AG08395 (cell line): ENCODE data around the gene FREM2.

ENCODE experiments used
- DNase-seq: peaks from one replicate; pipeline ENCODE4 v3.0.0; 2012; ENCODE audit warnings: mixed read lengths, low spot score

FREM2 gene

GRCh38 chr13:38758277-38758676, 71.4 kb downstream of the FREM2 start:
- DNase-seq, result no peak

GRCh38 chr13:38759390-38759789, 72.5 kb downstream of the FREM2 start:
- DNase-seq, result no peak

DNA sequence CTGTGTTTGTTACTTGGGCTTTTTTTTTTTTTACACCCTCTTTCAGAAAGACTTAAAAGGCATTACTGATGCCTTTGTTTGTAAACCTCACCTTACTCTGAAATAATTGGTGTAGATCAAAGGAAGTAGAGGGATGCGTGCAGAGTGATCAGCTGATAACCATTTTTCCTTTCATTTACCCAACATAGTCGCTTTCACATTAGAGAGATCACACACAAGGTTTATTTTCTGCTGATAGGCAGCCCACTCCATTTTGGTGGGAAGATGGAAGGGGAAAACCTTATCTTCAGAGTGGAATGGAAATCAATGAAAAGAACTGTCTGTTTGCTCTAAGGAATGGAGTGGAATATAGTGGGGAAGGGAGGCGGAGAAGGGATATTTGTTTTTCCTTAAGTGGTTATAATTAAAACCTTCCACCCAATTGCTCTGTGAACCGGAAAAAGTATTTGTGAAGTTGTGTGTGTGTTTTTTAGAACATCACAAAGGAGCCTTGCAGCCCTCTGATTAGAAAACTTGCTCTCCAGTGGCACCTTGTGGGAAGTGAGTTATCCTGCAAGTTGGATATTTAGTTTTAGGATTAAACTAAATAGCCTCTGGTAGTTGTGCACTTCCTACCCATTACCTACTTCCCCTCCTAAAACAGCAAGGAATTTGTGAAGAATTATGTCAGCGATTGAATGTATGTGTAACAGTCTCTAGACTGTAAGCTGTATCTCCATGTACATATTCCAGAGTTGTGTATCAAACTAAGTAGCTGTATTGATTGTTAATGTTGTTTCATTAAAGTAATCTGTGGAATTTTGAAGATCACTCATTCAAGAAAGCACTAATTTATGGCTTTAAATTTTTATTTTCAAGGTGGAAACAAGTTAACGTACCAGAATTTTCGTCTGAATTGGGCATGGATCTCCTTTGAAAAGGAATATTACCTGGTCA, 76.8 kb downstream of the FREM2 start:
- peak; percentile 8 for DNase-seq

DNA sequence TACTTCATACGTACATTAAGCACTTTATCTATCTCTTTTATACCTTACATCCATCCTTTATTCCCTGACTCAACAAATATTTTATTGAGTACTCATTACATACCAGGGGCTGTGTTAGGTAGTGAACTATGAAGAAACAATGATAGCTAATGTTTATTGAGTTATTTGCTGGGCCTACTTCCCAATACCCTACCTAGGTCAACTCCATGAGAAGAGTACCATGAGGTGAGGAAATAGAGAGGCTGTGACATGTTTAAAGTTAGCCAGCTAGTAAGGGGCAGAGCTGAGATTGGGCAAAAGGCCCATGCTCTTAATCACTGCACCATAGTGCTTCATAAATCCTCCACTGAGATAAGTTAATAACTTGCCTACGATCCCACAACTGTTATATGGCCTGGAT, 79.9 kb downstream of the FREM2 start:
- DNase-seq, result no peak

GRCh38 chr13:38767506-38768265, 80.8 kb downstream of the FREM2 start:
- no peak for DNase-seq

GRCh38 chr13:38769526-38769925, 82.6 kb downstream of the FREM2 start:
- DNase-seq, result no peak

DNA sequence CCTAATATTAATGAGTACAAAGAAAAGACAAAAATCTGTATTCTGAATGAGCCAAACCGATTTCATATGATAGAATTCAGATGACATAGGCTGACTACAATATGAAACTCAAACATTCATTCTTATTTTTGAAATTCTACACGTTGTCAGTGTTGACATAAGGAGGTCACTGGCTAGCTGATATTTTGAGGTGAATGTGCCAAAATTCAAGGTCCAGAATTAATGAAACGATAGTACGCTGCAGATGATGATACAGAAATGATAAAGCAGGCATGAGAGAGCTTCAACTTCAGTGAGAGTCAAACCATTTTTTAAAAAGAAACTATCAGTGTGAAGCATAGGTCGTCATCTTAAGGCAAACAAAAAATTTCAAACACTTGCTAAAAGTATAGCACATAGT, 88.2 kb downstream of the FREM2 start:
- DNase-seq, result no peak

- no peak for DNase-seq
Measured at GRCh38 chr13:38777347-38778119, 90.7 kb downstream of the FREM2 start.

DNA sequence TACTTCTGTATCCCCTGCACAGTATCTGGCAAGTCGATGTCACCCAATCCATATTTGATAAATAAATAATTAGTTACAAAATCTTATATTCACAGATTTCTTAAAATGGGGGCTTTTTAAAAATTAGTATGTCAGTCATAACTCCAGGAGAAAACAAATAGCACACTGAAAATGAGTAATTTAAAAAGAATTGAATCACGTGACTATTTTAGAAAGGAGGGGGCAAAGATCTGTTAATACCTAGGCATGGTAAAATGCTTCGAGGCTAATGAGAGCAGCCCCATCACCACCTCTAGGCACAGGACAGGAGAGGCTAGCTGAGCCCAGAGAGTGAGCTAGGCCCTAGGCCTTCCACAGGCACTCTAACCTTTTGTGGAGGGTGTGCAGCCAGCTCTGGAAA, 94.7 kb downstream of the FREM2 start:
- DNase-seq, result no peak

DNA sequence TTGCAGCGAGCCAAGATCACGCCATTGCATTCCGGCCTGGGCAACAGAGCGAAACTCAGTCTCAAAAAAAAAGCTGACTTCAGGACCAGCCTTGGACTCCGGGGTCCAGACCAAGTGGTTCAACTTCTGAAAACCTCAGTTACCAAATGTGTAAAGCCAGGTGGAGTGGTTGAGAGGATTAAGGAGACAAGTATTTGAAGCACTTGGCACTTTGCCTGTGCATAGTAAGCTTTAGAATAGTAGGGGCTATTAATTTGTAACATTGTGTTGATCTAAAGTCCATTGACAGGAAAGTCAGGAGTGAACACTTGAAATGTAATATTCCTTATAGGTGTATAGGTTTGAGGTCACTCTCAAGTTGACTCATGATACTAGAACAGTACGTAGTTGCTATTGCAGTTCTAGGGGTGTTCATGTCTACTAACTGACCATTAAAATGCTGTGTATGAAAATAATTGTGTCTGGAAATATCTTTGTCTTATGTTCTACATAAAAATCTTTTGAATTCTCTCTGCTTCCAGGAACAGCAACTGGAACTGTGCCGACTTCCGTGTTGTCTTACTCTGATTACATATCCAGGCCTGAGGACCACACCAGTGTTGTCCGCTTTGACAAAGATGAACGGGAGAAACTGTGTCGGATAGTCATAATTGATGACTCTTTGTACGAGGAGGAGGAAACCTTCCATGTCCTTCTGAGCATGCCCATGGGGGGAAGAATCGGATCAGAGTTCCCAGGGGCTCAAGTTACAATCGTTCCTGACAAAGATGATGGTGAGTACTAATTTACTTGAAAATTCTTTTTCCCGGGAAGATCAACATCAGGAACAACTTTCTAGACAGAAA, 97.4 kb downstream of the FREM2 start:
- DNase-seq, result no peak

DNA sequence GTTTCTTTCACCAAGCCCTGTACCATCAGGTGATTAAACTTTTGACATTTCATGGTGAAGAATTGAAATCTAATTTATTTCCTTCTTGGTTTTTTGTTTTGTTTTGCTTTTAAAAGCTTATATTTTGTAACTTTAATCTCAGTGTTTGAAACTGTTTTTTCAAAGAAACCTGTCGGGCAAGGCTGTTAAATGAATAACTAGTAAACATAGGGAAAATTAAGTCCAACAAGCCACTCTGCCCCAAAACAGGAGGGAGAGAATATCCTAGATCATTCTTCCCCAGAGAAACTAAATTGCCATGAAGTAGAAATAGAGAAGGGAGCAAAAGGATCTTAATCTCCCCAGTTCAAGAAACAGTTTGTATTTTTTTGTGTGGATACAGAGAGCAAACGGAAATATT, 98.2 kb downstream of the FREM2 start:
- no peak for DNase-seq

- DNase-seq, result no peak
Measured at GRCh38 chr13:38785490-38785889, 98.6 kb downstream of the FREM2 start.

DNA sequence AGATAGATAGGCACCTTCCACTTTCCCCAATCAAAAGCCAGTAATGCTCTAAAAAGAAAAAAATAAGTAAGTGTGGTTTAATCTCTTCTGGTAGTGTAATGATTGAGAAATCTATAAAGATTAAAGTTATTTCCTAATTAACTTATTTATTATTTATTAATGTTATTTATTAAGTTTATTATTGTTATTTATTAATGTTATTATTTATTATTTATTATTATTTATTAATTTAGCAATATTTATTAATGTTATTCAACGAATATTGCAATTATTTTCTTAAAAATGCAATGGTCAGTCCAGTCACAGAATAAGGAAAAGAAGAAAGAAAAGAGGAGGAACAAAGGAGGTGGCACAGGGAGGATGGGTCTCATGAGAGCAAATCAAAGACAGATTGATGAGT, 100.7 kb downstream of the FREM2 start:
- DNase-seq, result no peak

DNA sequence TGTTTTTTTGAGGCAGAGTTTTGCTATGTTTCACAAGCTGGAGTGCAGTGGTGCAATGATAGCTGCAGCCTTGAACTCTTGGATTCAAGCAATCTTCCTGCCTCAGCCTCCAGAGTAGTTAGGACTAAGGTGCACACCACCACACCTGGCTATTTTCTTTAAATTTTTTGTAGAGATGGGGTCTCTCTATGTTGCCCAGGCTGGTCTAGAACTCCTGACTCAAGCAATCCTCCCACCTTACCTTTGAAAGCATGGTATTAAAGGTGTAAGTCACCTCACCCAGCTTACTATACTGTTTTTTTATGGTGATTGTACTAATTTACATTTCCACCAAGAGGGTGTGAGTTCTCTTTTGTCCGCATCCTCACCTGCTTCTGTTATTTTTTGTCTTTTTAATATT, 110.0 kb downstream of the FREM2 start:
- no peak for DNase-seq

GRCh38 chr13:38803531-38803930, 116.7 kb downstream of the FREM2 start:
- no peak for DNase-seq

DNA sequence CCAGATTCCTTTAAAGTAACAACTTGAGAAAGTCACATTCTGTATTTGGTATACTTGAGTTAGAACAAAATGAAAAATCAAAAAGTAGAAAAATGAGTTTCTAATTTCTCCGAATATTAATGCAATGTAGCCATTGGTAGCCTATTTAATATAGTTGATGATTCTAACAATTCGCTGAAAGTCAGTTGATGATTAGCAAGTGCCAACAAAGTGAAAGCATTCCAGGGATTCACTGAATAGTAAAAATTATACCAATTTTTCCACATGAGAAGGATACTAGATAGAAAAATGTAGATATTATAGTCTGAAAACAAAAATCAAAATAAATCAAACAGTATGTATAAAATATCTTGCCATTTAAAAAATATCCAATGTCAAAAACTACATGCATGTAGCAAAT, 117.2 kb downstream of the FREM2 start:
- DNase-seq, result no peak

DNA sequence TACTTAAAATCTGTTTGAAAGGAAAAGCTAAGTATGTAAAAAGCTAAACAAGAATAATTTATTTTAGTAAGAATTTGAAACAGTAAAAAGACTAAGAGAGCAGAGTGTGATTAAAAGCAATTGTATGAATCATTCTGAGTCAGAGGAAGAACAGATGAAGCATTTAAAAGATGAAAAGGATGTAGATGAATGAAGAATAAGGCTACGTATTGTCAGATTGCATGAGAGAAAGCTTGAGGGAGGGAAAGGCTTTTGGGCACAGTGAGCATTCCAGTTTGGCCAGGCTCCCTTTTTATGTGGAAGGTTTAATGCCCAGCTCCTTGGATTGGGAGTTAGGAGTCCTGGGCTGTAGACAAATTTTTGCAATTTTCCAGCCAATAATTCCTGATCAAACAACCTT, 117.7 kb downstream of the FREM2 start:
- DNase-seq, result no peak

GRCh38 chr13:38814331-38814730, 127.5 kb downstream of the FREM2 start:
- DNase-seq, result no peak

- DNase-seq, result no peak
Measured at GRCh38 chr13:38819053-38819452, 132.2 kb downstream of the FREM2 start.

DNA sequence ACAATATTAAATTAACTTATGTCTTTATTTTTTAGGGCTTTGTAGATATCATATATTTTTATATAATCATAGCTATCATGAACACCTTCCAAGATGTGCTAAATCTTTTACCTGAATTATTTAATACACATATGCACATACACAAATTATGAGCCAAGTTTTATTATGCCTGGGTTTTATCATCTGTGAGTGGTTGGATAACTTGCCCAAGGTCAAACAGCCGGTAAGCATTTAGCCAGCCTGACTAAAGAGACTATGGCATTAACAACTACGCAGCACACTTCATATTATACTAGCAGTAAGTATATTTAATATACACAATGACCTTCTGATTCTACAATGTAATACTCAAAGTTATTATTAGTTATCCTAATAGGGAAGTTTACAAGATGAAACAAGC, 132.7 kb downstream of the FREM2 start:
- DNase-seq, result no peak

DNA sequence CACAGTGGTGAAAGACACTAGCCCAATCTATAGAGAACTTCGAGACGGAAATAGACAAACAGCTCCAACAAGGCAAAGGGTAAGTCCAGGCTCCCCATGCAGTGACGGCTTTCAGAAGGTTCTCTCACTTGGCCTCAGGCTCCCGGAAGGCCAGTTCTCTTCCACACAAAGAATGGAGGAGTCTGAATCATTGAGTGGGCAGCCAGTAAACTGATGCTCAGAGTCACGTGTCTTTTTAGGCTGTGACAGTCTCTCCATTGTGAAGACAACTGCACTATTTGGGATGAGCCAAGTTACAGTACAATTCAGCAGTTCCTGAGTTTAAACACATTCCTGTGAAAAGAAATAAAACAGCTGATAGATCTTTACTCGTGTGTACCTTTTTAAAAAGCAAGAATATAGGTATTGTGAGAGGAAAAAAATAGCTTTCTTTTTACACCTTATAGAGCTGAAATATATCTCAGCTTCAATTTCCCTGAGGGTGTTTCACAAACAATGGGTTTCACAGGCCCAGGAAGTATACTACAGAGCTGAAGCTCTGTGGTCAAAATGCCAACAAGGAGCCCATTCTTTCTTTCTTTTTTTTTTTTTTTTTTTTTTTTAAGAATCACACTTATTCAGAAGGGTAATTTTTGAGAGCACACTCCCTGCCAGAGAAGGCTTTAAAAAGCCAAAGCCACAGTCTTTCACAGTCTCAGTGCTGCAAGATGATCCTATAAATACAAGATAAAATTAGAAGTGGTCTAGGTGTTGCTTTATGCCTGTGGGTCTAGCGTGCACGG, 135.1 kb downstream of the FREM2 start:
- DNase-seq, result no peak
